ENCODE results near the gene KIRREL1.

Gene KIRREL1

DNA sequence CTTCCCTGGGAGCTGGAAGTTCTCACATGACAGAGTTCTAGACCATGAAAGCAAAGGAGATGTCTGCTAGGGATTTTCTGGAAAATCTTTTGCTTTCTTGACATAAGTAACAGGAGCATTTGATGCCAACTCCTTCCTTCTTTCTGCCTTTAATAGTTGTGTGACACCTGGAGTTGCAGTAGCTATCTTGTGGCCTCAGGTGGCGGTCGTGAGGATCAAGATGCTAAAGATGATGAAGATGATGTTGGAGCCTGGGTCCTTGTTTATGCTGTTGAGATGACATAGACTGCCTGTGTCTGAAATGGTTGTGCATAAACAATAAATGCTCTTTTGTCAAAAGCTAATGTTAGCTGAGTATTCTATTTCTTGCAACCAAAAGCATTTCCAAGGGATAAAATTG is 32.7 kb upstream of the KIRREL1 start:
- Histone ChIP-seq H3K36me3 (ENCODE audit: control insufficient read depth, low read length) (no peaks in the 10 kb centered on the region), H3K9me2 (replicated peaks; ENCODE audit: control insufficient read depth, low read length) (no peaks in the 10 kb centered on the region), H3K27me3 (ENCODE audit: control insufficient read depth, low read length) (peaks cover 44% of the 10 kb centered on the region), H3K79me2 (ENCODE audit: control insufficient read depth, low read length) (no peaks in the 10 kb centered on the region), H3K4me1 (ENCODE audit: control insufficient read depth, low read length) (no peaks in the 10 kb centered on the region), H4K20me1 (ENCODE audit: control insufficient read depth, insufficient read depth, low read depth, low read length) (no peaks in the 10 kb centered on the region), H3K4me2 (ENCODE audit: low read length) (no peak overlapping the region), H3F3A (ENCODE audit: control insufficient read depth, insufficient read depth) (no peaks in the 10 kb centered on the region), H3K9me3 (ENCODE audit: control insufficient read depth, insufficient read depth, low read length) (no peaks in the 10 kb centered on the region), H3K27ac (ENCODE audit: low read depth, low read length) (no peak overlapping the region), H3K4me3 (ENCODE audit: low read length) (no peak overlapping the region)
- TF ChIP-seq EZH2phosphoT487 (IDR thresholded peaks at IDR 0.05; ENCODE audit: borderline replicate concordance, low read length), result no peak
- TF ChIP-seq, protein P1, sequence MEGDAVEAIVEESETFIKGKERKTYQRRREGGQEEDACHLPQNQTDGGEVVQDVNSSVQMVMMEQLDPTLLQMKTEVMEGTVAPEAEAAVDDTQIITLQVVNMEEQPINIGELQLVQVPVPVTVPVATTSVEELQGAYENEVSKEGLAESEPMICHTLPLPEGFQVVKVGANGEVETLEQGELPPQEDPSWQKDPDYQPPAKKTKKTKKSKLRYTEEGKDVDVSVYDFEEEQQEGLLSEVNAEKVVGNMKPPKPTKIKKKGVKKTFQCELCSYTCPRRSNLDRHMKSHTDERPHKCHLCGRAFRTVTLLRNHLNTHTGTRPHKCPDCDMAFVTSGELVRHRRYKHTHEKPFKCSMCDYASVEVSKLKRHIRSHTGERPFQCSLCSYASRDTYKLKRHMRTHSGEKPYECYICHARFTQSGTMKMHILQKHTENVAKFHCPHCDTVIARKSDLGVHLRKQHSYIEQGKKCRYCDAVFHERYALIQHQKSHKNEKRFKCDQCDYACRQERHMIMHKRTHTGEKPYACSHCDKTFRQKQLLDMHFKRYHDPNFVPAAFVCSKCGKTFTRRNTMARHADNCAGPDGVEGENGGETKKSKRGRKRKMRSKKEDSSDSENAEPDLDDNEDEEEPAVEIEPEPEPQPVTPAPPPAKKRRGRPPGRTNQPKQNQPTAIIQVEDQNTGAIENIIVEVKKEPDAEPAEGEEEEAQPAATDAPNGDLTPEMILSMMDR (IDR thresholded peaks at IDR 0.05; ENCODE audit: low read depth, low read length, poor library complexity, severe bottlenecking), result no peak

DNA sequence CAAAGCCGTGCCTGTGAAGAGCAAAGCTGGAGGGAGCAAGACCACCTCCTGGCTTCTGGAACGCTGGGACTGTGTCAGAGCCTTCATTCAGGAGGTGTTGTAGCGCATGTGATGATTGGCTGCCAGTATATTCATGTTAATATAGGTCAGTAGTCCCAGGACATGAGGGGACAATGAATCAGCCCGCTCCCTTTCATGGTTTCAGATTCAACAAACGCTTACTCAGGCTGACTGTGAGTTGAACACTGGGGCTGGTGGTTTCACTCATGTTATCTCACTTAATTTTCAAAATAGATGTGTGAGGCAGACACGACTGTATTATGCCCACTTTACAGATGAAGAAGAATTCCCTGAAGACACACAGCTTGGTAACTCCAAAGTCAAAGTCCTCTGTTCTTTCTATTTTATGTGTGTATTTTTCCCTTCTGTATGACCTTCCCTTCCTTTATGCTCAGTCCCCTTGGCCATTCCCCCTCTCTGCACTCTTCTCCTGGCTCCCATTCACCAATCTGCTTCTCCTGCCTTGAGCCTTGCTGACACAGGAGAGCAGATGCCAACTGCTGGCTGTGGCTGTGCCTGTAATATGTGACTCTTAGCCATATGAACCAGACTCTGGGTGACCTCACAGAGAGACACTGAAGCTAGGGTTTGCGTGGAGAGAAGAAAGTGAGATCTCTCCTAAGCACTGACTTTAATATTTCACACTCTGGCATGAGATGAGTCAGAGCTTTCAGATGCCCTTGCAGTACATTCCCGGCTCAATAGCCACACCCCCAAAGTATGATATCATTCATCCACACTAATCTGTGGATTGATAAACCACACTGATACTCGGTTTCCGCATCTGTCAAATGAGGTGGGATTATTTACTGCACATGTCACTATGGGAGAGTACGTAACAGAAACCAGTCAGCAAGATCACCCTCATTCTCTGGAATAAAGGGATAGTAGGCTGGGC is 31.4 kb upstream of the KIRREL1 start:
- H3K4me2 ChIP-seq (ENCODE audit: low read length), result no peak overlapping the region
- H3K36me3 ChIP-seq (ENCODE audit: control insufficient read depth, low read length), result no peaks in the 10 kb centered on the region
- H3K9me2 ChIP-seq (replicated peaks; ENCODE audit: control insufficient read depth, low read length), result no peaks in the 10 kb centered on the region
- H3K4me3 ChIP-seq (ENCODE audit: low read length), result no peak overlapping the region
- no peaks in the 10 kb centered on the region for H3K9me3 ChIP-seq (ENCODE audit: control insufficient read depth, insufficient read depth, low read length)
- H3K79me2 ChIP-seq (ENCODE audit: control insufficient read depth, low read length), result no peaks in the 10 kb centered on the region
- H3K4me1 ChIP-seq (ENCODE audit: control insufficient read depth, low read length), result no peaks in the 10 kb centered on the region
- peaks cover 40% of the 10 kb centered on the region for H3K27me3 ChIP-seq (ENCODE audit: control insufficient read depth, low read length)
- TF ChIP-seq, protein P1 (IDR thresholded peaks at IDR 0.05; ENCODE audit: low read depth, low read length, poor library complexity, severe bottlenecking), result no peak
- no peak for TF ChIP-seq EZH2phosphoT487 (IDR thresholded peaks at IDR 0.05; ENCODE audit: borderline replicate concordance, low read length)
- H3F3A ChIP-seq (ENCODE audit: control insufficient read depth, insufficient read depth), result no peaks in the 10 kb centered on the region
- H3K27ac ChIP-seq (ENCODE audit: low read depth, low read length), result no peak overlapping the region
- no peaks in the 10 kb centered on the region for H4K20me1 ChIP-seq (ENCODE audit: control insufficient read depth, insufficient read depth, low read depth, low read length)

DNA sequence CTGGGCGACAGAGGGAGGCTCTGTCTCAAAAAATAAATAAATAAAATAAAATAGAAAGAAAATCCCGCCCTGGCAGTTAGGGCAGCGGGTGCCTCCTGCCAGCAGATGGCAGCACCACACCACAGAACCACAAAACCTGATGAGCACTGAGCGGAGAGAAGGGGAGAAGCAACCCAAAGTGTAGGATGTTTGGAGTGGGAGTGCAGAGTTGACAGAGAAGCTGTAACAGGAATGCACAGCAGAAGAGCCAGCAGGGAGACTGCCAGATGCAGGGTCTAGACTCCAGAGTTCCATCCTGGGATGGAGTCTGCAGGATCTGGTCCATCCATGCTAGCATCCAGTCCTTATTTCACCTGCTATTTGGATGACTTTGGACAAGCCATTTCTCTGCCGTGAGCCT is 29.7 kb upstream of the KIRREL1 start:
- Histone ChIP-seq H3K9me2 (replicated peaks; ENCODE audit: control insufficient read depth, low read length) (no peaks in the 10 kb centered on the region), H3K36me3 (ENCODE audit: control insufficient read depth, low read length) (no peaks in the 10 kb centered on the region), H3F3A (ENCODE audit: control insufficient read depth, insufficient read depth) (no peaks in the 10 kb centered on the region), H3K4me1 (ENCODE audit: control insufficient read depth, low read length) (no peaks in the 10 kb centered on the region), H3K4me3 (ENCODE audit: low read length) (no peak overlapping the region), H4K20me1 (ENCODE audit: control insufficient read depth, insufficient read depth, low read depth, low read length) (no peaks in the 10 kb centered on the region), H3K27me3 (ENCODE audit: control insufficient read depth, low read length) (peaks cover 33% of the 10 kb centered on the region), H3K9me3 (ENCODE audit: control insufficient read depth, insufficient read depth, low read length) (no peaks in the 10 kb centered on the region), H3K4me2 (ENCODE audit: low read length) (no peak overlapping the region), H3K27ac (ENCODE audit: low read depth, low read length) (no peak overlapping the region), H3K79me2 (ENCODE audit: control insufficient read depth, low read length) (no peaks in the 10 kb centered on the region)
- no peak for TF ChIP-seq EZH2phosphoT487 (IDR thresholded peaks at IDR 0.05; ENCODE audit: borderline replicate concordance, low read length)
- TF ChIP-seq, protein P1 (IDR thresholded peaks at IDR 0.05; ENCODE audit: low read depth, low read length, poor library complexity, severe bottlenecking), result peak; percentile 59
